ENCODE results near the gene VPS26C.

GRCh38 chr21:37227071-37228002 lies 39.8 kb downstream of the VPS26C start:
- TF ChIP-seq EZH2phosphoT487 (IDR thresholded peaks at IDR 0.05; ENCODE audit: borderline replicate concordance) (no peak), MAX (IDR thresholded peaks at IDR 0.05) (no peak), CTCF (IDR thresholded peaks at IDR 0.05 in 2 of 3, conservative IDR thresholded peaks at IDR 0.05 in 1 of 3; ENCODE audit: borderline replicate concordance in 1 of 3, insufficient read depth in 1 of 3, low read depth in 2 of 3, low read length in 2 of 3) (no peak)
